SK-N-SH (cell line): Measurements from ENCODE around the gene ATP2B1. TPM values are rescaled to one million over a fixed set of nuclear protein-coding genes. Genes with fewer than 3 reads are reported as not detected.

Experiments
- CTCF ChIA-PET: fragments of 300-600, 350-600 bp; formaldehyde crosslinking; extraction: SDS; loops from one replicate; lab custom pipeline; 2021; lab: Yijun Ruan, JAX
- POLR2A ChIA-PET: fragments of 350-600 bp; sonication (Branson Sonifier 250); formaldehyde crosslinking; extraction: SDS; loops from one replicate; lab custom pipeline; 2020; ENCODE audit warnings: antibody characterized with exemption, inconsistent platforms; lab: Yijun Ruan, JAX
- DNase-seq: peaks from one replicate; pipeline ENCODE4 v3.0.0; 2012
- H2AFZ ChIP-seq: fragments of 200-600 bp; sonication (generic); 2 replicates; pipeline ENCODE4 v1.8.1; 2016; ENCODE audit warnings: antibody characterized with exemption, mild to moderate bottlenecking, low read depth
- H3F3A ChIP-seq: fragments of 200-600 bp; sonication (generic); replicated peaks from 2 replicates; pipeline ENCODE3; 2016; ENCODE audit warnings: antibody characterized with exemption, mild to moderate bottlenecking; ENCODE audit not compliant: insufficient read depth
- H3K27ac ChIP-seq, 2 experiments: fragments of 200-500 bp in 1 of 2; fragments of 200-600 bp in 1 of 2; sonication (Bioruptor generic) in 1 of 2; sonication (generic), shearing (Covaris generic) in 1 of 2; 2 replicates each; pipeline versions ENCODE4 v1.5.1 to v1.6.1; 2014 to 2016; ENCODE audit warnings: low read depth in 2 of 2, inconsistent platforms in 1 of 2, low read length in 1 of 2, mild to moderate bottlenecking in 1 of 2, mixed read lengths in 1 of 2
- H3K27me3 ChIP-seq: fragments of 200-600 bp; sonication (generic), shearing (Covaris generic); 2 replicates; pipeline ENCODE4 v1.6.1; 2016; ENCODE audit warnings: mixed run types; ENCODE audit not compliant: insufficient read depth
- H3K36me3 ChIP-seq, 2 experiments: fragments of 200-500 bp in 1 of 2; fragments of 200-600 bp in 1 of 2; sonication (Bioruptor generic) in 1 of 2; sonication (generic) in 1 of 2; replicated peaks in 1 of 2; 2 replicates each; pipeline versions ENCODE3 to v1.5.1; 2014 to 2016; ENCODE audit warnings: low read length in 1 of 2, mild to moderate bottlenecking in 1 of 2; ENCODE audit not compliant: insufficient read depth in 2 of 2, control insufficient read depth in 1 of 2
- H3K4me1 ChIP-seq, 2 experiments: fragments of 200-500 bp in 1 of 2; fragments of 200-600 bp in 1 of 2; sonication (Bioruptor generic) in 1 of 2; sonication (generic), shearing (Covaris generic) in 1 of 2; 2 replicates each; pipeline versions ENCODE4 v1.5.1 to v1.6.1; 2014 to 2016; ENCODE audit warnings: low read depth in 1 of 2, low read length in 1 of 2, mixed run types in 1 of 2; ENCODE audit not compliant: insufficient read depth in 2 of 2, control insufficient read depth in 1 of 2
- H3K4me2 ChIP-seq: fragments of 200-600 bp; sonication (generic), shearing (Covaris generic); 2 replicates; pipeline ENCODE4 v1.6.1; 2017; ENCODE audit warnings: mixed run types
- H3K4me3 ChIP-seq, 2 experiments: fragments of 200-500 bp in 1 of 2; fragments of 200-600 bp in 1 of 2; sonication (Bioruptor generic) in 1 of 2; sonication (generic), shearing (Covaris generic) in 1 of 2; 2 replicates each; pipeline versions ENCODE4 v1.5.1 to v1.8.1; 2014 to 2016; ENCODE audit warnings: low read depth in 2 of 2, inconsistent platforms in 1 of 2, low read length in 1 of 2, mild to moderate bottlenecking in 1 of 2, mixed read lengths in 1 of 2, moderate library complexity in 1 of 2
- H3K79me2 ChIP-seq: fragments of 200-600 bp; sonication (generic); 2 replicates; pipeline ENCODE4 v1.8.1; 2017; ENCODE audit warnings: mild to moderate bottlenecking; ENCODE audit not compliant: insufficient read depth
- H3K9ac ChIP-seq: fragments of 200-600 bp; sonication (generic); 2 replicates; pipeline ENCODE4 v1.6.1; 2017; ENCODE audit warnings: mixed run types
- H3K9me2 ChIP-seq: fragments of 200-600 bp; sonication (generic); 2 replicates; pipeline ENCODE4 v1.6.1; 2017; ENCODE audit warnings: mixed run types
- H3K9me3 ChIP-seq: fragments of 200-600 bp; sonication (generic); 2 replicates; pipeline ENCODE4 v1.6.1; 2017; ENCODE audit warnings: mixed run types, mild to moderate bottlenecking, moderate library complexity
- H4K20me1 ChIP-seq: fragments of 200-600 bp; sonication (generic); 2 replicates; pipeline ENCODE4 v1.6.1; 2017; ENCODE audit warnings: mild to moderate bottlenecking, mixed run types; ENCODE audit not compliant: insufficient read depth
- CHD2 ChIP-seq: fragments of 150-350 bp; IDR thresholded peaks from 2 replicates; pipeline ENCODE4 v1.6.1; 2018; ENCODE audit warnings: low read length; ENCODE audit not compliant: partially characterized antibody
- ELF1 ChIP-seq: IDR thresholded peaks from 2 replicates; pipeline ENCODE4 v1.4.0; 2012
- EP300 ChIP-seq, 2 experiments: IDR thresholded peaks; 2 replicates each; pipeline versions ENCODE4 v1.4.0 to v1.6.1; 2012; ENCODE audit warnings: borderline replicate concordance in 1 of 2, low read depth in 1 of 2, low read length in 1 of 2
- EZH2phosphoT487 ChIP-seq: fragments of 200-600 bp; sonication (generic); IDR thresholded peaks from 2 replicates; pipeline ENCODE4 v1.6.1; 2017; ENCODE audit warnings: low read depth, mixed run types, mild to moderate bottlenecking, antibody characterized with exemption, moderate library complexity, borderline replicate concordance
- FOSL2 ChIP-seq: IDR thresholded peaks from 2 replicates; pipeline ENCODE4 v1.4.0; 2012; ENCODE audit warnings: low read depth, mild to moderate bottlenecking, moderate library complexity, borderline replicate concordance
- FOXJ3 ChIP-seq: sonication (generic); formaldehyde crosslinking; IDR thresholded peaks from 2 replicates; pipeline ENCODE4 v1.5.1; 2020; ENCODE audit warnings: mild to moderate bottlenecking, missing genetic modification reagents
- FOXM1 ChIP-seq: IDR thresholded peaks from 2 replicates; pipeline ENCODE4 v1.4.0; 2012; ENCODE audit warnings: low read depth, mild to moderate bottlenecking
- MEF2A ChIP-seq: IDR thresholded peaks from 2 replicates; pipeline ENCODE4 v1.4.0; 2012; ENCODE audit warnings: low read depth, borderline replicate concordance
- MXI1 ChIP-seq: IDR thresholded peaks from 2 replicates; pipeline ENCODE4 v1.6.1; 2012; ENCODE audit warnings: mild to moderate bottlenecking, low read depth, low read length, improper control_type of control experiment
- RAD21 ChIP-seq: IDR thresholded peaks from 2 replicates; pipeline ENCODE4 v1.6.1; 2012; ENCODE audit warnings: mild to moderate bottlenecking, low read length
- SIN3A ChIP-seq: IDR thresholded peaks from 2 replicates; pipeline ENCODE4 v1.6.1; 2012; ENCODE audit warnings: low read depth, mild to moderate bottlenecking, low read length, moderate library complexity, borderline replicate concordance
- SMC3 ChIP-seq: IDR thresholded peaks from 2 replicates; pipeline ENCODE4 v1.6.1; 2012; ENCODE audit warnings: low read depth, low read length, improper control_type of control experiment
- TAF1 ChIP-seq: IDR thresholded peaks from 2 replicates; pipeline ENCODE4 v1.6.1; 2012; ENCODE audit warnings: low read depth, mild to moderate bottlenecking, low read length, moderate library complexity, borderline replicate concordance
- TEAD4 ChIP-seq: IDR thresholded peaks from 2 replicates; pipeline ENCODE4 v1.4.0; 2012; ENCODE audit warnings: mild to moderate bottlenecking, borderline replicate concordance; ENCODE audit not compliant: insufficient read depth
- YY1 ChIP-seq: IDR thresholded peaks from 2 replicates; pipeline ENCODE4 v1.4.0; 2012; ENCODE audit warnings: low read depth, mild to moderate bottlenecking
- WGBS: methylation state at CpG from one replicate; pipeline ENCODE4 v1.1.6; 2017; ENCODE audit warnings: low lambda C conversion rate; 5-methylcytosine and 5-hydroxymethylcytosine counted together
- polyA plus RNA-seq, 3 experiments: library from polyadenylated mRNA; depleted of rRNA; stranded (reverse); fragments of >200 nt; gene quantifications; 2 replicates each; pipeline ENCODE4 v1.2.3, GENCODE V29; 2012
- TF ChIP-seq, protein P1 (sequence below): fragments of 150-350 bp; IDR thresholded peaks from 2 replicates; pipeline ENCODE4 v1.6.1; 2017; ENCODE audit warnings: antibody characterized with exemption, low read length, low read depth, borderline replicate concordance
- TF ChIP-seq, protein P2 (sequence below): IDR thresholded peaks from 2 replicates; pipeline ENCODE4 v1.4.0; 2012; ENCODE audit warnings: low read depth, borderline replicate concordance
- TF ChIP-seq, protein P3 (sequence below): IDR thresholded peaks from 2 replicates; pipeline ENCODE4 v1.4.0; 2012; ENCODE audit warnings: low read depth

The ATP2B1 gene
- polyA plus RNA-seq, 1 of the 3 experiments (the other 2 are of a cell fraction): 4.3 TPM

DNA sequence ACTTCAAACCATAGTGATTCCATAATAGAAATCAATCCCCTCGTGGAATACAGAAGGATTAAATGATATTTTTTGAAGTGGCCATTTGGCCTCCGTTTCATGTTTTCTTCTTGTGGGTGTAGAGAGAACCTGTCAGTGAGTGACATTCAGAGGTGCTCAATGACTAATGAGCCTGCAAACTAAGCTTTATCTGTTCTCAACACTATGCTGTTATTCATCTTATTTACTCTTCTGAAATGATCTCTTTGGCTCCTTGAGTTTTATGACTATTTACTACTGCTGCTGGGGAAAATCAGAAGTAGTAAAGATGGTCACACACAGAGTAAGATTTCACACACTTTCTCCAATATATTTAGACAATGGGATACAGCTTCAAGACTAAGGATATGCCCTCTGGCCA is 30.4 kb downstream of the ATP2B1 start (continued):
- TF ChIP-seq MXI1 (no peak), EP300 (IDR thresholded peaks at IDR 0.05; ENCODE audit: borderline replicate concordance in 1 of 2, low read depth in 1 of 2, low read length in 1 of 2) (no peak), FOSL2 (no peak)
- TF ChIP-seq, protein P1, sequence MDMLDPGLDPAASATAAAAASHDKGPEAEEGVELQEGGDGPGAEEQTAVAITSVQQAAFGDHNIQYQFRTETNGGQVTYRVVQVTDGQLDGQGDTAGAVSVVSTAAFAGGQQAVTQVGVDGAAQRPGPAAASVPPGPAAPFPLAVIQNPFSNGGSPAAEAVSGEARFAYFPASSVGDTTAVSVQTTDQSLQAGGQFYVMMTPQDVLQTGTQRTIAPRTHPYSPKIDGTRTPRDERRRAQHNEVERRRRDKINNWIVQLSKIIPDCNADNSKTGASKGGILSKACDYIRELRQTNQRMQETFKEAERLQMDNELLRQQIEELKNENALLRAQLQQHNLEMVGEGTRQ: no peak

DNA sequence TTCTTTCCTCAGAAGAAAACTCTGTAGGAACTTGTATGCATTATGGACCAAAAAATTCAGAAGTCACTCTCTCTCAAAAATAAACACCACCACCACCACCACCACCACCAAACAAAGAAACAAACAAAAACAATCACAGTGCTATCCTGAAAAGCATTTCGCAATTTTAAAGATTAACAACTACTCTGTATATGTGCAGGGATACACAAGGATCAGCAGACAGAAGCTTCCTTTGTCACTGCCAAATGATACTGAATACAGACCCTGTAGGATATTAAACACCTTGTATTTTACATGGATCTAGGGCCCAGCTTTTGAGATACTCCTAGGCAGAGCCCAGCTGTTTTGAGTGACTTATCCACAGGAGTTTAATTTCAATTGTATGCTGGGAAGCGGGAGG is 31.7 kb downstream of the ATP2B1 start:
- Histone ChIP-seq H2AFZ (no peak overlapping the region), H3K9me3 (peaks cover 15% of the 10 kb centered on the region), H3K4me2 (no peak overlapping the region), H3K36me3 (no peaks in the 10 kb centered on the region), H3K4me3 (no peak overlapping the region)
- TF ChIP-seq YY1: no peak
- TF ChIP-seq MEF2A: no peak
- TF ChIP-seq TEAD4: no peak
- TF ChIP-seq FOXM1: no peak
- no peak for TF ChIP-seq FOXJ3 (CRISPR knock-in tag)
- TF ChIP-seq SMC3: no peak
- no peak for TF ChIP-seq SIN3A
- TF ChIP-seq RAD21: no peak
- no peak for TF ChIP-seq CHD2
- TF ChIP-seq TAF1: no peak
- TF ChIP-seq, protein P1: no peak
- no peak for TF ChIP-seq FOSL2
- no peak for TF ChIP-seq ELF1
- no peak for TF ChIP-seq EP300 (IDR thresholded peaks at IDR 0.05; ENCODE audit: borderline replicate concordance in 1 of 2, low read depth in 1 of 2, low read length in 1 of 2)
- TF ChIP-seq, protein P2, sequence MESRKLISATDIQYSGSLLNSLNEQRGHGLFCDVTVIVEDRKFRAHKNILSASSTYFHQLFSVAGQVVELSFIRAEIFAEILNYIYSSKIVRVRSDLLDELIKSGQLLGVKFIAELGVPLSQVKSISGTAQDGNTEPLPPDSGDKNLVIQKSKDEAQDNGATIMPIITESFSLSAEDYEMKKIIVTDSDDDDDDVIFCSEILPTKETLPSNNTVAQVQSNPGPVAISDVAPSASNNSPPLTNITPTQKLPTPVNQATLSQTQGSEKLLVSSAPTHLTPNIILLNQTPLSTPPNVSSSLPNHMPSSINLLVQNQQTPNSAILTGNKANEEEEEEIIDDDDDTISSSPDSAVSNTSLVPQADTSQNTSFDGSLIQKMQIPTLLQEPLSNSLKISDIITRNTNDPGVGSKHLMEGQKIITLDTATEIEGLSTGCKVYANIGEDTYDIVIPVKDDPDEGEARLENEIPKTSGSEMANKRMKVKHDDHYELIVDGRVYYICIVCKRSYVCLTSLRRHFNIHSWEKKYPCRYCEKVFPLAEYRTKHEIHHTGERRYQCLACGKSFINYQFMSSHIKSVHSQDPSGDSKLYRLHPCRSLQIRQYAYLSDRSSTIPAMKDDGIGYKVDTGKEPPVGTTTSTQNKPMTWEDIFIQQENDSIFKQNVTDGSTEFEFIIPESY: no peak
- TF ChIP-seq MXI1: no peak
- TF ChIP-seq EZH2phosphoT487: no peak
- TF ChIP-seq, protein P3, sequence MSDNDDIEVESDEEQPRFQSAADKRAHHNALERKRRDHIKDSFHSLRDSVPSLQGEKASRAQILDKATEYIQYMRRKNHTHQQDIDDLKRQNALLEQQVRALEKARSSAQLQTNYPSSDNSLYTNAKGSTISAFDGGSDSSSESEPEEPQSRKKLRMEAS: no peak
- TF ChIP-seq, all 33 proteins: peak for 0
- 100% methylated on average over 2 of the region's 2 CpGs for WGBS
- H3K27ac ChIP-seq: no peak overlapping the region
- peaks cover 4% of the 10 kb centered on the region for H3F3A ChIP-seq
- H3K4me1 ChIP-seq: no peaks in the 10 kb centered on the region; a peak in 1 of 4 replicates
- no peak overlapping the region for H3K9ac ChIP-seq
- H4K20me1 ChIP-seq: no peaks in the 10 kb centered on the region
- H3K79me2 ChIP-seq: peaks cover 20% of the 10 kb centered on the region
- ChIA-PET CTCF (no interaction called here), POLR2A (no interaction called here)
- no peak for DNase-seq
- H3K9me2 ChIP-seq: no peaks in the 10 kb centered on the region
- no peaks in the 10 kb centered on the region for H3K27me3 ChIP-seq
